Measurements from ENCODE around the gene ASIC1. TPM values are rescaled to one million over a fixed set of nuclear protein-coding genes. Genes with fewer than 3 reads are reported as not detected.
A peak's percentile ranks its signal among the peaks of the same experiment; 100 is the strongest.

The ASIC1 gene
- total and polyA plus RNA-seq, 2 experiments from 2014 or later, result 0.76 to 1.5 TPM

GRCh38 chr12:50070314-50071060 is 13.1 kb downstream of the ASIC1 start:
- peaks cover 12% of the 10 kb centered on the region for H3K27me3 Mint-ChIP-seq (ENCODE audit: insufficient read depth, low read depth, poor library complexity)
- Histone ChIP-seq H3K27ac (ENCODE audit: low read depth) (no peak overlapping the region), H3K27me3 (ENCODE audit: insufficient read depth) (no peaks in the 10 kb centered on the region), H3K4me1 (ENCODE audit: insufficient read depth) (peaks cover 7% of the 10 kb centered on the region; the same call in 1 of the 2 replicates), H4K20me1 (replicated peaks; ENCODE audit: insufficient read depth) (no peaks in the 10 kb centered on the region), H3K4me3 (no peak overlapping the region), H3K36me3 (ENCODE audit: insufficient read depth) (no peaks in the 10 kb centered on the region), H3K4me2 (no peak overlapping the region), H2AFZ (peak overlapping the region; percentile 81), H3K9me2 (ENCODE audit: insufficient read depth) (no peaks in the 10 kb centered on the region), H3K79me2 (replicated peaks; ENCODE audit: insufficient read depth) (no peaks in the 10 kb centered on the region), H3F3A (replicated peaks; ENCODE audit: low read depth) (no peaks in the 10 kb centered on the region)
- no peaks in the 10 kb centered on the region; the same call in 2 of the 3 replicates for H3K36me3 Mint-ChIP-seq (ENCODE audit: low read depth)
- ATAC-seq (peak; percentile 60), DNase-seq (ENCODE audit: low spot score) (peak; percentile 89)
- no peaks in the 10 kb centered on the region for H3K9me3 Mint-ChIP-seq
- H3K4me1 Mint-ChIP-seq, result peaks cover 31% of the 10 kb centered on the region
- TF ChIP-seq ZNF114 (CRISPR knock-in tag; IDR thresholded peaks at IDR 0.05) (no peak), EZH2 (IDR thresholded peaks at IDR 0.05; ENCODE audit: low read depth, unreplicated experiment) (no peak), STAT1 (IDR thresholded peaks at IDR 0.05; ENCODE audit: unreplicated experiment) (no peak), JUNB (IDR thresholded peaks at IDR 0.05; ENCODE audit: unreplicated experiment) (no peak), NANOG (IDR thresholded peaks at IDR 0.05; ENCODE audit: borderline replicate concordance) (no peak), CREB1 (CRISPR knock-in tag; IDR thresholded peaks at IDR 0.05; ENCODE audit: low read depth) (no peak), CTCF (conservative IDR thresholded peaks at IDR 0.05; ENCODE audit: low read depth in 2 of 2) (peak; percentile 90 to 94)
- no peak overlapping the region for H3K4me3 Mint-ChIP-seq
- no peak overlapping the region for H3K27ac Mint-ChIP-seq

GRCh38 chr12:50072198-50072907 is 15.0 kb downstream of the ASIC1 start:
- ATAC-seq (no peak; the same call in 2 of the 3 replicates), DNase-seq (ENCODE audit: low spot score) (no peak)
- Mint-ChIP-seq H3K27me3 (ENCODE audit: insufficient read depth, low read depth, poor library complexity) (peaks cover 16% of the 10 kb centered on the region), H3K36me3 (ENCODE audit: low read depth) (no peaks in the 10 kb centered on the region; the same call in 2 of the 3 replicates), H3K4me1 (peaks cover 31% of the 10 kb centered on the region), H3K27ac (no peak overlapping the region), H3K4me3 (no peak overlapping the region), H3K9me3 (no peaks in the 10 kb centered on the region)
- no peak for TF ChIP-seq ZNF331 (CRISPR knock-in tag; IDR thresholded peaks at IDR 0.05; ENCODE audit: low read depth)
- Histone ChIP-seq H3K36me3 (ENCODE audit: insufficient read depth) (no peaks in the 10 kb centered on the region), H3K4me3 (no peak overlapping the region), H4K20me1 (replicated peaks; ENCODE audit: insufficient read depth) (no peaks in the 10 kb centered on the region), H3K79me2 (replicated peaks; ENCODE audit: insufficient read depth) (no peaks in the 10 kb centered on the region), H3K9me2 (ENCODE audit: insufficient read depth) (no peaks in the 10 kb centered on the region), H3K4me2 (no peak overlapping the region), H3K4me1 (ENCODE audit: insufficient read depth) (0 out of 2 replicates have a peak, but pooled peaks cover 4% of the 10 kb centered on the region), H2AFZ (no peak overlapping the region), H3K27ac (ENCODE audit: low read depth) (no peak overlapping the region), H3K27me3 (ENCODE audit: insufficient read depth) (no peaks in the 10 kb centered on the region), H3F3A (replicated peaks; ENCODE audit: low read depth) (no peaks in the 10 kb centered on the region)
